Stimulated activated CD8-positive, alpha-beta memory T cell treated with anti-CD3 and anti-CD28 coated beads, Interleukin-4, amount 100 ng/mL, for 1 hour (primary cell): ENCODE results near the gene HDAC8.

Experiments
- DNase-seq, 2 donors: peaks; one replicate each; pipeline ENCODE4 v3.0.0-alpha.2; 2020; ENCODE audit warnings: low read depth in 2 of 2, low spot score in 1 of 2

HDAC8 gene

GRCh38 chrX:72381439-72382201 is 191.0 kb downstream of the HDAC8 start:
- no peak for DNase-seq

GRCh38 chrX:72376124-72376523 is 196.5 kb downstream of the HDAC8 start:
- no peak for DNase-seq

GRCh38 chrX:72373136-72373535 is 199.5 kb downstream of the HDAC8 start:
- no peak for DNase-seq

GRCh38 chrX:72372735-72373134 is 199.9 kb downstream of the HDAC8 start:
- no peak for DNase-seq

- no peak for DNase-seq
Measured at GRCh38 chrX:72371405-72371804, 201.2 kb downstream of the HDAC8 start.

GRCh38 chrX:72368796-72369195 is 203.8 kb downstream of the HDAC8 start:
- DNase-seq, result no peak

GRCh38 chrX:72367516-72367915 is 205.1 kb downstream of the HDAC8 start:
- DNase-seq, result no peak

DNA sequence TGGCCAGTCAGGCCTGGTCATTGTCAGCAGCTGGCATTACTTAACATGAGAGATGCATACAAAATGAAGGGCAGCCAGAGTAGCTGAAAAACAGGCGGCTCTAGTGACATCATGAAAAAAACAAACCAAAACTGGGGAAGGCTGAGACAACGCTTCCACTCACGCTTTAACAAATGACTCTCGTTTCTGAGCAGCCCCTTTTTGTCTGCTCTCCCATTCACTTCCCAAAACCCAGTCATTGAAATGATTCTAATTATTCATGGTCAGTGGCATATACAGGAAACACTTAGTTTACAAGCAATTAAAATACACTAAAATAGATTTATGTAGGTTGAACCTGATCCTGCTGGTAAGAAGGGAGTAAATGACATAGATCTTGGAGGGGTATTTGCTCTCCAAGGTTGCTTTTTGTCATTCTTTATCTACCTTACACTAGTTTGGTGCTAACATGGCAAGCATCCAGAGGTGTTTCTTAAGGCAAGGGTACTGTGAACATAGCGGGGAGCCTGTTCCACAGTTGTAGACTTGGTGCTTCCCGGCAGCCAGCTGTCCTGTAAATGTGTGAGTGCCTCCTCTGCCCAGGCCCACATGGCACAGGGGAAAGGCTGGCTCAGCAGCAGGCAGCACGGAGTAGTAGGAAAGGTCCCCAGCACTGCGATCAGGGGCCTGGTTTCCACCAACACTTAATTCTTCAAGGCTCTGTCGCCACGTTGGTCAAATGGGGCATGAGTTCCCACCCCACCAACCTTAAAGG is 205.8 kb downstream of the HDAC8 start:
- DNase-seq, result no peak

DNA sequence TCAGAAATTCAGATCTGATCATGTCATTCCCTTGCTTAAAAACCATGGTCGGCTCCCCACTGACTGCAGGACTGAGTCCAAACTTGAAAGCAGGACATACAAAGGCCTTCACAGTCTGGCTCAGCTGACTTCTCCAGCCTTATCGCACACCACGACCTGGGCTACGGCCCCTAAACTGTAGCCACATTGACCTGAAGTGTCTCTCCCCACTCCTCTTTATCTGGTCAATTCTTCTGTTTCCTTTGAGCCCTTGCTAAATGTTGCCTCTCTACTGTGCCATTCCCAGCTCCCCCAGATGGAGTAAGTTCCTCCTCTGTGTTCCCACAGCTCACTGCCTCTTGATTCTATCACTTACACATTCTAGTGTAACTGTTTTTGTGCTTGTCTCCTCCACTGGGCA is 206.5 kb downstream of the HDAC8 start:
- no peak for DNase-seq

GRCh38 chrX:72365126-72365525 is 207.5 kb downstream of the HDAC8 start:
- DNase-seq, result no peak

DNA sequence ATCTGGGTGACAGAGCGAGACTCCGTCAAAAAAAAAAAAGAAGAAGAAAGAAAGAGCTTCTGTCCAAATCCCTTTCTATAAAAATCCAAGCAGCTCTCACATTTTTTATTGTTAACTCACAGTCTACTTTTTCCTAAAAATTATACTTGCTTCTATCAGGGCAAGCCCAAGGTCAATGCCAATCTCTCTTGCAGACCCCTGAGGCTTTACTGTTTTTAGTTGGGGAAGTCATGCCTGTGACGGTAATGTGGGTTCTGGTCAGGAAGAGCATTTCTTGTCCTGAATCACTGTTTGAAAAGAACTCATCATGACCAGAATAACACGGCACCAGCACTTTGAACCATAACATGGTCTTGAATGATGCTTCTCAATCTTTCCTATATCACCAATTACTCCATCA is 212.3 kb downstream of the HDAC8 start:
- no peak for DNase-seq

GRCh38 chrX:72358313-72358712 is 214.3 kb downstream of the HDAC8 start:
- no peak for DNase-seq

GRCh38 chrX:72352786-72353185 is 219.9 kb downstream of the HDAC8 start:
- DNase-seq, result no peak

DNA sequence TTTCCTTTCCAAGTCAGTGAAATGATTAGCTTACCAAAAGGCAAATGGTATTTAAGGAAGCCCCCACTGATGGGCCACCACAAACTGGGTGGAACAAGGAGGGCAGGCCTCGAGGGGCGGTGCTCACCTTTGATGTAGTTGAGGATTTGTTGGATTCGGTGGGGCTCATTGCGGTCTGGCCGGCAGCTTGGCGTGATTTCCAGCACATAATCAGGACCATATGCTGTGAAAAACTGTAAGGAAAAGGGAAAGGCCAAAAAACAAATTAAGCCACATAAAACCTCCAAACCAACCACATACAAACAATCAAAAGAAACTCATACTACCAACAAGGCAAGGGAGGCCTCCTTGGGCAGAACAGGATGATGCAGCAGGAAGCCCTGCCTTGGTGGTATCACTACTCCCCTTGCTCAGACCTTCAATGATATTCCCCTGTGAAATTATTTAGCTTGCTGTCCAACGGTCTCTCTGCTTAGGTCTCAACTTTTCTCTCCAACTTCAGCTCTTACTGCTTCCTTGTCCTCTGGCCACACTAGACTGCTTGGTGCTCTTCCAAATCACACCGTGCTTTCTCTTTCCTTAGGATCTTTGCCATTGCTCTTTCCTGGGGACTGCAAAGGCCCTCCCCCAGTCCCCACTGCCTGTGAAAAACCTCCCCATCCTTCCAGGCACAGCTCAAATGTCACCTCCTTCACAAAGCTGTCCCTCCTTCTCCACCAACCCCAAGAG is 220.9 kb downstream of the HDAC8 start:
- no peak for DNase-seq

DNA sequence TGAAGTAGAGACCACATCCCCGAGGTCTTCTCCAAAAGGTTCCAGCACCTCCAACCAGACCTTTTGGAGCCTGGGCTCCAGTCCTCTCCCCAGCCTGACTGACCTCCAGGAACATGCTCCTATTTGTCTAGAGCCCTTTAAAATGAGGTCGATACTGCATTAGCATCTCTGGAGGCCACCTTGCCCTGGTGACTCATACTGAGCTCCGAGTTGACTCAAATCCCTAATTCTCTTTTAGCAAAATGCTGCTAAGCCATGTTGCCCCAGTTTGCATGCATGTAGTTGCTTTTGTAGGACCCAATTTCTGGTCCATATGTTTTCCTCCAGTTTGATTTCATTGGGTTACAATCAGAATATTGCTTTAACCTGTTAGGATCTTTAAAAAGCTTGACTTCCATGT is 223.5 kb downstream of the HDAC8 start:
- DNase-seq, result no peak

DNA sequence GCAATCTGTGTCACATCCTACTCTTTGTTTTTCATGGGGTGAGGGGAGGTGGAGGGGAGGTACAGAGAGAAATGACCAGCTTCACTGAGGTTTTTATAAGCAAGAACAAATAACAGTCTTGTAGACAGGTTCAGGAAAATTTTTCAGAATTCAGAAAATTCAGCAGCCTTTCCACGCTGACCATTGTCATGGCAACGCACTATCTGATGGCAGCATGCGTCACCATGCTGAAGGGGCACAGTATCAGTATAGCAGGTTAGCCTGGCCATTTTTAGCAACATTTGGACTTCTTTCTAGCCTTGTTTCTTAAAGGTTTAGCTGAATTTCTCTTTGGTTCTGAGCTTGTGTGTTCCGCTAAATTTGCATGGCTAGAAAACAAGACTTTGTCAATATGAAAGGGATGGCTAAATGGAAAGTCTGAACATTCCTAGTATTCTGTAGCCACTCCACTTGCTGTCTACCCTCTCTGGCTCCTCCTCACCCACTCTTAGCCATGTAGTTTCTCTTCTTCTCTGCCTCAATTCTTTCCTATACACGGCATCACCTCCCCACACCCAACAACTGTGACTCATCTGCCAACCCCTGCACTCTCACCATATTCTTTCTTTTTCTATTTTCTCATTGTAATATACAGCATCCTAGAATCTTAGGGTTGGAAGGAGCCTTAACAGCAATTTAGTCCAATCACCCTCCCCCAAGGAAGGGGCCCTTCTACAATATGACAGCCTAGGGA is 224.2 kb downstream of the HDAC8 start:
- DNase-seq, result no peak

- DNase-seq, result no peak
Measured at GRCh38 chrX:72347366-72347765, 225.3 kb downstream of the HDAC8 start.

DNA sequence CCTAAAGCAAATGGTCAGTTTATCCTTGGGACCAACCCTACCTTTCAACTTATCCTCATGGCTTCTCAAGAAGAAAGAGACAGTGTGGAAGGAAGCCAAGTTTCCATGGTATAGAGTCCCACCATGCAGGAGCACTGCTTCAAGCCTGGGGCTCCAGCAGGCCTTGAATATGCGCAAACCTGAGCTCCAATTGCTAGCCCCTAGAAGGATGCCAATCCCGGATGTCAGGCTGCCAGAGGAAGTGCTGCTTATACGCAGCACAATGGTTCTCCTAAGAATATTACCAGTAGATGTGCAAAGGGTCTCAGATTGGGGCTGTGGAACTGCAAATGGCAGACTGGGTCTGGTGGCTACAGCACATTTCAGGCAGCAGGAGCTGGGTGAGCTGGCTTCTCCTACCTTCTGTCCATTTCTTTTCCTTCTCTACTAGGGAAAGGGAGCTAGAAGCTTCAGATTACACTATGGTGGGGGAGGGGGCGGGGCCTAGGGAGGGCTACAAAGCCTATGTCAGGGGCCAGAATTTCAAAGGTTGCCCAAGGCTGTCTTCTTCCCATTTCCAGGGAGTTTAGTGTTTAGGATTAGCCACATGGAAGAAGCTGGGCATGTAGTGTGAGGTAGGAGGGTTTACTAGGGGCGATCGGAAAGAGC is 226.2 kb downstream of the HDAC8 start:
- no peak for DNase-seq

DNA sequence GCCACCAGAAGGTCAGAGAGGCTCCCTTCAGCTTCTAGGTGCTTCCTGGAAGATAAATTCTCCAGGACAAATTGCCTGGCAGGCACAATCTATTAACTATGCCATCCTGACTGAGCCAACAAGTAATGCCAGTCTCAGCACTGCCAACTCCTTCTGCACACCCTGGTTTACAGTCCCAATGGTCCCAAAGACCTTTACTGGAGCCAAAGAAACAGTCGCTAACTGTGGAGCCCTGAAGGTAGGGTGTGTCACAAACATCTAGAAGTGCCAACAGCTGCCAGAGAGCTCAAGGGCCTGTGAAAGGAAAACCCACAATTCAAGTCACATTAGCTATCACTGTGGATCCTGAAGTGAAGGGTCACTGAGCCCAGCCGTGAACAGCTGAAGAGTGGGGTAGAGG is 232.0 kb downstream of the HDAC8 start:
- DNase-seq, result no peak

- no peak for DNase-seq
Measured at GRCh38 chrX:72340041-72340440, 232.6 kb downstream of the HDAC8 start.

DNA sequence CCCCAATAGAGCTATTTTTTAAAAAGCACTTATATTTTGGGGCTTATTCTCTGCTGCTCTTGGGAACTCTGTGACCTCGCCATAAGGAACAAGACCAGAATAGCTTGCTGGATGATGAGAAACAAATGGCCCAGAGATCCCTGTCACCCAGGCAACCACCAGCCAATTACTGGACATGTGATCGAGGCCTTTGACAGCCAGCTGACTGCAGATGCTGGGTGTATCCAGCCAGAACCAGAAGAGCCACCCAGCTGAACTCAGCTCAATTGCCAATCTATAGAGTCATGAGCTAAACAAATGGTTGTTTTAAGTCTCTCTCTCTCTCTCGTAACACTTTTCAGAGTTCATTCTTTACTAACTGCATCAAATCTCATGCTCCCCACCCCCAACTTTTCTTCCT is 242.5 kb downstream of the HDAC8 start:
- DNase-seq, result no peak
